Ascending aorta (tissue), 2 donors: ENCODE data around the gene SLC5A11. TPM values are rescaled to one million over a fixed set of nuclear protein-coding genes. Genes with fewer than 3 reads are reported as not detected.
"Not testable (repeated sequence)": the region's sequence is repeated elsewhere in the genome, so short reads cannot be mapped to it uniquely, and the experiment has no call there.

Experiments
- DNase-seq, 2 donors: peaks; one replicate each; pipeline ENCODE4 v3.0.0-alpha.2; 2019; ENCODE audit warnings: low spot score in 2 of 2
- H3K27ac ChIP-seq, 2 donors: fragments of 200-600 bp; sonication (generic); one replicate each; pipeline ENCODE4 v1.5.1; 2016 to 2017; ENCODE audit warnings: mild to moderate bottlenecking in 1 of 2
- H3K27me3 ChIP-seq: fragments of 200-600 bp; sonication (generic); one replicate; pipeline ENCODE4 v1.5.1; 2017
- H3K36me3 ChIP-seq, 2 donors: fragments of 200-600 bp; sonication (generic); one replicate each; pipeline ENCODE4 v1.5.1; 2016
- H3K4me1 ChIP-seq, 2 donors: fragments of 200-600 bp; sonication (generic); one replicate each; pipeline ENCODE4 v1.5.1; 2016 to 2017; ENCODE audit warnings: mild to moderate bottlenecking in 1 of 2
- H3K4me3 ChIP-seq, 2 donors: fragments of 200-600 bp; sonication (generic); one replicate each; pipeline ENCODE4 v1.5.1; 2016 to 2017; ENCODE audit warnings: mild to moderate bottlenecking in 1 of 2
- H3K9me3 ChIP-seq, 2 donors: fragments of 200-600 bp; sonication (generic); one replicate each; pipeline ENCODE4 v1.5.1; 2016
- intact Hi-C: fragments of 100-400 bp; cut with DNase I; formaldehyde crosslinking; loops from one replicate; pipeline ENCODE4 v1.15.1; 2023
- total RNA-seq: library from RNA; depleted of rRNA; stranded (reverse); fragments of >200 nt; gene quantifications from one replicate; pipeline ENCODE4 v1.1.0, GENCODE V29; 2016
- TF ChIP-seq, protein P1 (sequence below), 3 experiments: fragments of 200-600 bp in 2 of 3; fragments of 450-650 bp in 1 of 3; sonication (generic) in 2 of 3; IDR thresholded peaks; one replicate each; pipeline ENCODE4 v1.5.1; 2016 to 2019; ENCODE audit warnings: antibody characterized with exemption in 3 of 3, mild to moderate bottlenecking in 1 of 3, moderate library complexity in 1 of 3

SLC5A11 gene
- total RNA-seq, 1 donor from 2014 or later, result not detected

DNA sequence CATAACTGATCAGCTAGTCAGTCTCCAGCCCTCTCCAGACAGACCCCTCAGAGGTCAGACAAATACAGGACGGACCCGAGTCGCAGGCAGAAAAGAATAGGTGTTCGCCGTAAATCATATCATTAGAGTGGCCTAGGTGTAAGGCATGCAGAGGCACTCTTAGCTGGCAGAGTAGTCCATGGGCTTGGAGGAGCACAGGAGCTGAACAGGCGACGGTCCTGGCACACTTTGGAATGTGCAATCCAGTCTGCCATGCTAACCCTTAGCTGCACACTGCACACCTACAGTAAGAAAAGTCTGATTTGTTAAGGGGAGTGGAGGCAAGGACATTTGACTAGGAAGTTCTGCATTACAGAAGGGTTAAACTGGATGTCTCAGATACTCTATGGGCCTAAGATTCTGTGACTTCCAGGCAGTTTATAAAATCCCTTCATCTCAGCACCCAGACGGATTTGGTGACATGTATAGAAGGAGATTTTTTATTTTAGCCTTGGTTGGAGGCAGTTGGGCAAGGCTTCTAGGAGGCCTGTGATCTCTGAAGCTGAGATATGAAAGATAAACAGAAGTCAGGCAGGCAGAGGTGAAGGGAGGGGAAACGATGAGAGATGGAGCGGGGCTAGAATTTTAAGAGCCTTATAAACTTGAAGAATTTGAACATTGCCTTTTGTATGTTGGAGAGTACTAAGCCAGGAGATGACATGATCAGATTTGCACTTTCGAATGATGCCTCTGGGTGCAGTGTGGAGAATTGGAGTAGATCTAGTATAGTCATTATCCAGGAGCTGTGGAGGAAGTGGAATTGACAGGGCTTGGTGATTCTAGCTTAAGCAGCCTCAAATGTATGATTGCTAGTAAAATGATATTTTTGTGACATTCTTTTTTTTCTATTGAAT lies 34.6 kb upstream of the SLC5A11 start:
- TF ChIP-seq, protein P1, sequence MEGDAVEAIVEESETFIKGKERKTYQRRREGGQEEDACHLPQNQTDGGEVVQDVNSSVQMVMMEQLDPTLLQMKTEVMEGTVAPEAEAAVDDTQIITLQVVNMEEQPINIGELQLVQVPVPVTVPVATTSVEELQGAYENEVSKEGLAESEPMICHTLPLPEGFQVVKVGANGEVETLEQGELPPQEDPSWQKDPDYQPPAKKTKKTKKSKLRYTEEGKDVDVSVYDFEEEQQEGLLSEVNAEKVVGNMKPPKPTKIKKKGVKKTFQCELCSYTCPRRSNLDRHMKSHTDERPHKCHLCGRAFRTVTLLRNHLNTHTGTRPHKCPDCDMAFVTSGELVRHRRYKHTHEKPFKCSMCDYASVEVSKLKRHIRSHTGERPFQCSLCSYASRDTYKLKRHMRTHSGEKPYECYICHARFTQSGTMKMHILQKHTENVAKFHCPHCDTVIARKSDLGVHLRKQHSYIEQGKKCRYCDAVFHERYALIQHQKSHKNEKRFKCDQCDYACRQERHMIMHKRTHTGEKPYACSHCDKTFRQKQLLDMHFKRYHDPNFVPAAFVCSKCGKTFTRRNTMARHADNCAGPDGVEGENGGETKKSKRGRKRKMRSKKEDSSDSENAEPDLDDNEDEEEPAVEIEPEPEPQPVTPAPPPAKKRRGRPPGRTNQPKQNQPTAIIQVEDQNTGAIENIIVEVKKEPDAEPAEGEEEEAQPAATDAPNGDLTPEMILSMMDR (IDR thresholded peaks at IDR 0.05), result no peak
- peaks cover 90 to 93% of the 10 kb centered on the region in 2 donors for H3K36me3 ChIP-seq

DNA sequence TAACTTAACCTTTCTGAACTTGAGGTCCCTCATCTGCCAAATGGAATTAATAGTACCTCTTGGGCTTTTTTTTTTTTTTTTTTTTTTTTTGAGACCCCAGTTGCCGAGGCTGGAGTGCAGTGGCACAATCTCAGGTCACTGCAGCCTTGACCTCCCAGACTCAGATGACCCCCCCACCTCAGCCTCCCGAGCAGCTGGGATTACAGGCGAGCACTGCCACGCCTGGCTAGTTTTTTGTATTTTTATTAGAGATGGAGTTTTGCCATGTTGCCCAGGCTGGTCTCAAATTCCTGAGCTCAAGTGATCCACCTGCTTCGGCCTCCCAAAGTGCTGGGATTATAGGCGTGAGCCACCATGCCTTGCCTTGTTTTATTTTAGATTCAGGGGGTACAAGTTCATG lies 33.0 kb upstream of the SLC5A11 start:
- peaks cover 91 to 93% of the 10 kb centered on the region in 2 donors for H3K36me3 ChIP-seq
- intact Hi-C loops, result not testable (repeated sequence)

More for the DNA sequence above, 34.6 kb upstream of the SLC5A11 start:
- intact Hi-C loops, result no loop called here
- H3K4me1 ChIP-seq, result no peaks in the 10 kb centered on the region
- H3K4me3 ChIP-seq, result no peak overlapping the region
- no peaks in the 10 kb centered on the region for H3K9me3 ChIP-seq
- no peak for DNase-seq
- no peaks in the 10 kb centered on the region for H3K27me3 ChIP-seq
- H3K27ac ChIP-seq, result no peak overlapping the region

DNA sequence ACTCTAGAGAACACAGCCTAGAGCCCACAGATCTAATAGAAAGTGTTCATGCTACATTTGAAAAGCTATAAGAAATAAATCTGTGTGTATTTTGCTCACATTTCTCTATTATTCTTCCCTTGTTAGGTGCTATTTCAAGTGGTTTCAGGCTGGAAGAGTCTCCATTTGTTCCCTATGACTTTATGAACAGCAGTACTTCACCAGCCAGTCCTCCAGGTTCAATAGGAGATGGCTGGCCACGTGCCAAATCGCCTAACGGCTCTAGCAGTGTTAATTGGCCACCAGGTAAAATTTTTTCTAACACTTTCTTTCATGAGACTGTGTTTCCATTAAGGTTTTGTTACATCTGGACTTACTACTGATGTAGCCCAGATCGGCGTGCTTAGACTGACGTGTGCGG lies 30.7 kb upstream of the SLC5A11 start:
- H3K4me3 ChIP-seq, result no peak overlapping the region
- intact Hi-C loops, result loop anchor here (5.0 kb wide), 1 partner anchor 248 kb away; no protein-coding TSS in a partner anchor
- H3K4me1 ChIP-seq, result no peaks in the 10 kb centered on the region
- H3K36me3 ChIP-seq, result peaks cover 92 to 96% of the 10 kb centered on the region in 2 donors
- H3K9me3 ChIP-seq, result no peaks in the 10 kb centered on the region
- TF ChIP-seq, protein P1 (IDR thresholded peaks at IDR 0.05), result no peak
- H3K27me3 ChIP-seq, result no peaks in the 10 kb centered on the region
- no peak for DNase-seq
- no peak overlapping the region for H3K27ac ChIP-seq

More for the DNA sequence above, 33.0 kb upstream of the SLC5A11 start:
- not testable (repeated sequence) for H3K27me3 ChIP-seq, H3K4me3 ChIP-seq, DNase-seq, H3K27ac ChIP-seq, H3K4me1 ChIP-seq, H3K9me3 ChIP-seq

DNA sequence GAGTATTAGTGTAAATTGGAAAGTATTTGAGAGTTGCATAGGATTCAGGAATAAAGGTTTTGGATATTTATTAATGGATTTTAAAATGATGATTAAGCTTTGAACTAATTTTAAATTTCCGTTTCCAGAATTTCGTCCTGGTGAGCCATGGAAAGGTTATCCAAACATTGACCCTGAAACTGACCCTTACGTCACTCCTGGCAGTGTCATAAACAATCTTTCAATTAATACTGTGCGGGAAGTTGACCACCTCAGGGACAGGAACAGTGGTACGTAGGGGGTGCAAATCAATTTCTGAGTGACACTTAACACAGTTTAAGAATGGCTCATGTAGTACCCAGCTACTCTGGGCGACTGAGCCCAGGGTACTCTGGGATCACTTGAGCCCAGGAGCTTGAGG lies 29.1 kb upstream of the SLC5A11 start:
- H3K27me3 ChIP-seq, result no peaks in the 10 kb centered on the region

DNA sequence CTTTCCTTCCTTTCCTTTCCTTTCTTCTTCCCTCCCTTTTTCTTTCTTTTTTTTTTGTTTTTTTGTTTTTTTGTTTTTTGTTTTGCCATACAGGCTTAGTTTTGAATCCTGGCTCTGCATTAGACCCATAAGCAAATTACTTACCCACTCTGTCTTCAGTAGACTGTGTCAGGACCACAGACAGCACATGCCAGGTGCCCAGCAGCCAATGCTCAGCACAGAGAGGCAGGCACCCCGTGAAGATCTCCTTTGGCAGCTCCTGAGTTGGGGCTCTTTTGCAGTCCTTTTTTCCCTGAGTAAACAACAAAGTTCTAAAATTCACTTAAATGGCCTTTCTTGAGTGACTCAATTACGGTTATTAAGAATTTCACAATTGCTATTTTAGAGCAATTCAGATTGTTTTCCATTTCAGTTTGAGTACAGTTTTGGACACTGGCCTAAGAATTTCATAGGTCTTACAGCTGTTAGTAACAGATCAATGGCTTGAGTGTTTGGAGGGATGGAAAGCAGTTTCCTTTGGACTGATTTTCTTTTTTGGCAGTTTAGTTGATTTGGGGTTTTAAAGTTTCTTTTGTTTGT lies 26.2 kb upstream of the SLC5A11 start:
- H3K27me3 ChIP-seq, result no peaks in the 10 kb centered on the region
- TF ChIP-seq, protein P1 (IDR thresholded peaks at IDR 0.05), result no peak
- H3K9me3 ChIP-seq, result no peaks in the 10 kb centered on the region
- DNase-seq, result no peak
- intact Hi-C loops, result loop anchor here (5.0 kb wide), 1 partner anchor 252 kb away; no protein-coding TSS in a partner anchor
- H3K4me1 ChIP-seq, result no peaks in the 10 kb centered on the region
- no peak overlapping the region for H3K4me3 ChIP-seq
- peak overlapping the region; percentile 20 to 21 for H3K27ac ChIP-seq
- peaks cover 94 to 98% of the 10 kb centered on the region in 2 donors for H3K36me3 ChIP-seq

More for the DNA sequence above, 29.1 kb upstream of the SLC5A11 start:
- Histone ChIP-seq H3K4me3 (no peak overlapping the region), H3K4me1 (no peaks in the 10 kb centered on the region), H3K36me3 (peaks cover 90 to 97% of the 10 kb centered on the region in 2 donors), H3K27ac (no peak overlapping the region), H3K9me3 (no peaks in the 10 kb centered on the region)
- TF ChIP-seq, protein P1 (IDR thresholded peaks at IDR 0.05), result no peak
- DNase-seq, result no peak
- intact Hi-C loops, result loop anchor here (5.0 kb wide), 1 partner anchor 249 kb away; no protein-coding TSS in a partner anchor

DNA sequence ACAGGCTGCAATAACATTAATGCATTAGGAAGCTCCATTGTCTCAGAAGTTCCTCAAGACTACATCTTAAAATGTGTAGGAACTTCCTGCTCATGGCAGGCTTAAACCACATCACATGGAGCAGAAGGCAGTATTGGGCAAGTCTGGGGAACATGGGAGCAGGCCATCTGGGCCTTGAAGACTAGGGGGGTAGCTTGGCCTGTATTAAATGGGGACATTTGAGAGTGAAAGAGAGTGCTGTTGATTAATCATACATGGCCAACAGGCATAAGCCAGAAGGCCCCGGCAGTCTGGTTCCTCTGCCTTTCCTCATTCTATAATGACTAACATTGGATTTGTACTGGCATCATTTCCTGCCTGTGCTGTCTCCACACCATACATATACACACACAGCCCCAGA lies 25.2 kb upstream of the SLC5A11 start:
- H3K4me3 ChIP-seq, result no peak overlapping the region
- H3K4me1 ChIP-seq, result no peaks in the 10 kb centered on the region
- TF ChIP-seq, protein P1 (IDR thresholded peaks at IDR 0.05), result no peak
- intact Hi-C loops, result no loop called here
- DNase-seq, result no peak
- H3K27me3 ChIP-seq, result no peaks in the 10 kb centered on the region
- H3K27ac ChIP-seq, result peak overlapping the region in 1 of 2 donors; percentile 41
- peaks cover 84 to 88% of the 10 kb centered on the region in 2 donors for H3K36me3 ChIP-seq
- no peaks in the 10 kb centered on the region for H3K9me3 ChIP-seq
